ENCODE data around the gene BTNL8.

GRCh38 chr5:180868960-180869359 lies 30.0 kb upstream of the BTNL8 start:
- TF ChIP-seq TCF7 (IDR thresholded peaks at IDR 0.05; ENCODE audit: low read depth) (no peak), PRPF4 (IDR thresholded peaks at IDR 0.05; ENCODE audit: low read depth, low read length, poor library complexity, severe bottlenecking) (no peak), CTCF (CRISPR knock-in tag; IDR thresholded peaks at IDR 0.05) (peak; percentile 89), ZFP82 (CRISPR knock-in tag; IDR thresholded peaks at IDR 0.05; ENCODE audit: borderline replicate concordance) (no peak), TAF1 (CRISPR knock-in tag; IDR thresholded peaks at IDR 0.05) (no peak), SMC3 (IDR thresholded peaks at IDR 0.05; ENCODE audit: low read length) (peak; percentile 91), TCF7L2 (IDR thresholded peaks at IDR 0.05; ENCODE audit: low read depth, low read length) (no peak), GATA4 (IDR thresholded peaks at IDR 0.05; ENCODE audit: borderline replicate concordance, low read depth) (no peak), ETV6 (CRISPR knock-in tag; conservative IDR thresholded peaks at IDR 0.05) (no peak), CSRNP2 (CRISPR knock-in tag; conservative IDR thresholded peaks at IDR 0.05; ENCODE audit: low read depth) (no peak), EZH2 (conservative IDR thresholded peaks at IDR 0.05; ENCODE audit: low read depth, low read length) (no peak), KAT7 (CRISPR knock-in tag; IDR thresholded peaks at IDR 0.05; ENCODE audit: borderline replicate concordance) (no peak)

Measured in HepG2 (cell line).